H9 (cell line): ENCODE measurements around the gene MYMK. TPM values are rescaled to one million over a fixed set of nuclear protein-coding genes. Genes with fewer than 3 reads are reported as not detected.

Experiments used
- DNase-seq: peaks from one replicate; pipeline ENCODE4 v3.0.0-alpha.2; 2017
- H2AFZ ChIP-seq: one replicate; pipeline ENCODE4 v1.6.1; 2013; ENCODE audit warnings: mild to moderate bottlenecking, low read length, control low read depth, moderate library complexity
- H2AK5ac ChIP-seq: 2 replicates; pipeline ENCODE4 v1.6.1; 2013; ENCODE audit warnings: low read length, control low read depth, mixed read lengths; ENCODE audit not compliant: insufficient read length
- H2BK120ac ChIP-seq: one replicate; pipeline ENCODE4 v1.6.1; 2013; ENCODE audit warnings: low read depth, mild to moderate bottlenecking, low read length, control low read depth, inconsistent platforms; ENCODE audit not compliant: poor library complexity, severe bottlenecking
- H2BK12ac ChIP-seq: 2 replicates; pipeline ENCODE4 v1.6.1; 2013; ENCODE audit warnings: low read length, control low read depth, mixed read lengths, low read depth; ENCODE audit not compliant: insufficient read length
- H2BK15ac ChIP-seq: 2 replicates; pipeline ENCODE4 v1.6.1; 2013; ENCODE audit warnings: low read depth, low read length, control low read depth
- H2BK20ac ChIP-seq: one replicate; pipeline ENCODE4 v1.6.1; 2013; ENCODE audit warnings: low read depth, mild to moderate bottlenecking, low read length, control low read depth, inconsistent platforms; ENCODE audit not compliant: poor library complexity, severe bottlenecking
- H2BK5ac ChIP-seq: 2 replicates; pipeline ENCODE4 v1.6.1; 2013; ENCODE audit warnings: low read length, control low read depth, mixed read lengths; ENCODE audit not compliant: insufficient read length
- H3K14ac ChIP-seq: 2 replicates; pipeline ENCODE4 v1.6.1; 2013; ENCODE audit warnings: low read length, control low read depth; ENCODE audit not compliant: insufficient read depth
- H3K18ac ChIP-seq: 2 replicates; pipeline ENCODE4 v1.6.1; 2013; ENCODE audit warnings: low read depth, mild to moderate bottlenecking, mixed read lengths, low read length, control low read depth; ENCODE audit not compliant: insufficient read length
- H3K23ac ChIP-seq: 2 replicates; pipeline ENCODE4 v1.6.1; 2013; ENCODE audit warnings: low read length, control low read depth, mixed read lengths, low read depth; ENCODE audit not compliant: insufficient read length
- H3K23me2 ChIP-seq: 2 replicates; pipeline ENCODE4 v1.6.1; 2013; ENCODE audit warnings: low read depth, mild to moderate bottlenecking, mixed read lengths, low read length, control low read depth; ENCODE audit not compliant: insufficient read length, poor library complexity, severe bottlenecking
- H3K27ac ChIP-seq: 2 replicates; pipeline ENCODE4 v1.5.1; 2013; ENCODE audit warnings: low read length, control low read depth, mixed read lengths, low read depth; ENCODE audit not compliant: insufficient read length
- H3K27me3 ChIP-seq: 2 replicates; pipeline ENCODE4 v1.6.1; 2013; ENCODE audit warnings: low read length, control low read depth, inconsistent platforms; ENCODE audit not compliant: insufficient read depth
- H3K4ac ChIP-seq: 2 replicates; pipeline ENCODE4 v1.6.1; 2013; ENCODE audit warnings: low read depth, mild to moderate bottlenecking, control low read depth, inconsistent platforms, low read length, moderate library complexity
- H3K4me1 ChIP-seq: 2 replicates; pipeline ENCODE4 v1.6.1; 2013; ENCODE audit warnings: low read length, control low read depth, inconsistent platforms; ENCODE audit not compliant: insufficient read depth
- H3K4me2 ChIP-seq: 2 replicates; pipeline ENCODE4 v1.6.1; 2013; ENCODE audit warnings: low read length, control low read depth, mixed read lengths; ENCODE audit not compliant: insufficient read length, insufficient read depth
- H3K56ac ChIP-seq: 2 replicates; pipeline ENCODE4 v1.6.1; 2013; ENCODE audit warnings: low read depth, mild to moderate bottlenecking, mixed read lengths, low read length, control low read depth; ENCODE audit not compliant: insufficient read length
- H3K79me1 ChIP-seq: 2 replicates; pipeline ENCODE4 v1.6.1; 2013; ENCODE audit warnings: low read depth, mild to moderate bottlenecking, moderate library complexity, low read length, control low read depth, inconsistent platforms; ENCODE audit not compliant: insufficient read depth, poor library complexity, severe bottlenecking
- H3K79me2 ChIP-seq: 2 replicates; pipeline ENCODE4 v1.6.1; 2013; ENCODE audit warnings: low read length, control low read depth, inconsistent platforms; ENCODE audit not compliant: insufficient read depth
- H3K9ac ChIP-seq: 2 replicates; pipeline ENCODE4 v1.6.1; 2013; ENCODE audit warnings: low read length, control low read depth, mixed read lengths; ENCODE audit not compliant: insufficient read length; ENCODE audit errors: extremely low read depth
- H3K9me3 ChIP-seq: one replicate; pipeline ENCODE4 v1.6.1; 2013; ENCODE audit warnings: low read depth, low read length, inconsistent platforms; ENCODE audit not compliant: control insufficient read depth
- H3T11ph ChIP-seq: one replicate; pipeline ENCODE4 v1.6.1; 2013; ENCODE audit warnings: mild to moderate bottlenecking, low read length, control low read depth, inconsistent platforms
- H4K20me1 ChIP-seq: one replicate; pipeline ENCODE4 v1.6.1; 2013; ENCODE audit not compliant: control insufficient read depth, insufficient read length, insufficient read depth
- H4K5ac ChIP-seq: 2 replicates; pipeline ENCODE4 v1.6.1; 2013; ENCODE audit warnings: low read depth, mild to moderate bottlenecking, mixed read lengths, low read length, control low read depth; ENCODE audit not compliant: insufficient read length
- H4K8ac ChIP-seq: replicated peaks from 2 replicates; pipeline ENCODE4 v1.6.1; 2013; ENCODE audit warnings: low read length, control low read depth, mixed read lengths, low read depth; ENCODE audit not compliant: insufficient read length
- H4K91ac ChIP-seq: 2 replicates; pipeline ENCODE4 v1.6.1; 2013; ENCODE audit warnings: low read depth, mild to moderate bottlenecking, moderate library complexity, mixed read lengths, low read length, control low read depth; ENCODE audit not compliant: insufficient read length
- H3K27ac Mint-ChIP-seq, 3 experiments: 2 replicates in 2 of 3; 3 replicates in 1 of 3; pipeline ENCODE4 v1.8.0; 2020 to 2021; ENCODE audit warnings: mixed read lengths in 3 of 3, mild to moderate bottlenecking in 1 of 3, moderate library complexity in 1 of 3
- H3K27me3 Mint-ChIP-seq: 2 replicates; pipeline ENCODE4 v1.8.0; 2021; ENCODE audit warnings: low read depth, mild to moderate bottlenecking, moderate library complexity, mixed read lengths
- H3K36me3 Mint-ChIP-seq, 3 experiments: 2 replicates in 2 of 3; 3 replicates in 1 of 3; pipeline ENCODE4 v1.8.0; 2020 to 2021; ENCODE audit warnings: low read depth in 3 of 3, mixed read lengths in 3 of 3; ENCODE audit not compliant: insufficient read depth in 1 of 3
- H3K4me1 Mint-ChIP-seq, 2 experiments: 2 replicates each; pipeline ENCODE4 v1.8.0; 2020; ENCODE audit warnings: mixed read lengths in 2 of 2
- H3K4me3 Mint-ChIP-seq, 2 experiments: 2 replicates in 1 of 2; 3 replicates in 1 of 2; pipeline ENCODE4 v1.8.0; 2020 to 2021; ENCODE audit warnings: mild to moderate bottlenecking in 2 of 2, mixed read lengths in 2 of 2, moderate library complexity in 1 of 2
- H3K9me3 Mint-ChIP-seq, 2 experiments: 2 replicates in 1 of 2; 3 replicates in 1 of 2; pipeline ENCODE4 v1.8.0; 2020; ENCODE audit warnings: mild to moderate bottlenecking in 2 of 2, mixed read lengths in 2 of 2, moderate library complexity in 1 of 2
- WGBS: extraction: QIAGEN DNeasy Blood & Tissue Kit; methylation state at CpG from one replicate; pipeline ENCODE4 v1.1.7; 2013; ENCODE audit warnings: missing lambda C conversion rate, low lambda C conversion rate, mixed read lengths; ENCODE audit not compliant: insufficient read length; ENCODE audit errors: extremely low coverage; 5-methylcytosine and 5-hydroxymethylcytosine counted together
- total RNA-seq: library from RNA; stranded (reverse); gene quantifications from 2 replicates; pipeline ENCODE4 v1.2.1, GENCODE V29; 2021
- TF ChIP-seq, protein P1 (sequence below): fragments of 200-600 bp; sonication (generic); conservative IDR thresholded peaks from 3 replicates; pipeline ENCODE4 v1.8.0; 2021; ENCODE audit warnings: antibody characterized with exemption, mild to moderate bottlenecking

Gene MYMK
- total RNA-seq, 1 experiment from 2014 or later: not detected

DNA sequence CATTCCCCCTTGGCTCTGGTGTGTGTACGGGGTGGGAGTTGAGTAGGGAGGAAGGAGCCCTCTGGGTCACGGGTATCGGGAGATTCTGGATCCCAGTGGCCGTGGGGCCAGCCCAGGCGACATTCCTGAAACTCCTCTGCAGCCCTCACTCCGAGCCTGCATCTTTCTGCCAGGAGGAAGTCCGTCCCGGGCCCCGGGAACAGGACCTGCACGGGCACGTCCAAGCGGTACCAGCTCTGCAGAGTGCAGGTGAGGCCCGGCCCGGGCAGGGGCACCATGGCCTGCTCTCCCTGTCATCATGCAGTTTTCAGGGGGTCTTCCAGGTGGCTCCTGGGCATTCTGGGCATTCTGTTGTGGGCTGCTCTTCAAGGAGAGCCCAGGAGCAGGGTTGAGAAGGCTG lies 13.4 kb upstream of the MYMK start:
- no peak overlapping the region for H3T11ph ChIP-seq
- H3K23me2 ChIP-seq: peaks cover 9% of the 10 kb centered on the region
- no peaks in the 10 kb centered on the region for H3K9me3 Mint-ChIP-seq
- TF ChIP-seq, protein P1, sequence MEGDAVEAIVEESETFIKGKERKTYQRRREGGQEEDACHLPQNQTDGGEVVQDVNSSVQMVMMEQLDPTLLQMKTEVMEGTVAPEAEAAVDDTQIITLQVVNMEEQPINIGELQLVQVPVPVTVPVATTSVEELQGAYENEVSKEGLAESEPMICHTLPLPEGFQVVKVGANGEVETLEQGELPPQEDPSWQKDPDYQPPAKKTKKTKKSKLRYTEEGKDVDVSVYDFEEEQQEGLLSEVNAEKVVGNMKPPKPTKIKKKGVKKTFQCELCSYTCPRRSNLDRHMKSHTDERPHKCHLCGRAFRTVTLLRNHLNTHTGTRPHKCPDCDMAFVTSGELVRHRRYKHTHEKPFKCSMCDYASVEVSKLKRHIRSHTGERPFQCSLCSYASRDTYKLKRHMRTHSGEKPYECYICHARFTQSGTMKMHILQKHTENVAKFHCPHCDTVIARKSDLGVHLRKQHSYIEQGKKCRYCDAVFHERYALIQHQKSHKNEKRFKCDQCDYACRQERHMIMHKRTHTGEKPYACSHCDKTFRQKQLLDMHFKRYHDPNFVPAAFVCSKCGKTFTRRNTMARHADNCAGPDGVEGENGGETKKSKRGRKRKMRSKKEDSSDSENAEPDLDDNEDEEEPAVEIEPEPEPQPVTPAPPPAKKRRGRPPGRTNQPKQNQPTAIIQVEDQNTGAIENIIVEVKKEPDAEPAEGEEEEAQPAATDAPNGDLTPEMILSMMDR: no peak
- no peak overlapping the region for H2BK20ac ChIP-seq
- no peak overlapping the region for H3K56ac ChIP-seq
- H3K27ac Mint-ChIP-seq: no peak overlapping the region
- no peak overlapping the region for H3K23ac ChIP-seq
- H2BK12ac ChIP-seq: no peak overlapping the region
- H3K4me2 ChIP-seq: no peak overlapping the region
- H3K4me3 Mint-ChIP-seq: no peak overlapping the region
- H3K36me3 Mint-ChIP-seq: no peaks in the 10 kb centered on the region
- H3K4me1 ChIP-seq: peaks cover 7% of the 10 kb centered on the region; the same call in 1 of the 2 replicates
- H3K79me1 ChIP-seq: no peaks in the 10 kb centered on the region
- DNase-seq: no peak
- no peak overlapping the region for H4K8ac ChIP-seq
- H3K27me3 ChIP-seq: no peaks in the 10 kb centered on the region; the same call in 1 of the 2 replicates
- no peak overlapping the region for H3K4ac ChIP-seq
- H3K9ac ChIP-seq: no peak overlapping the region
- H4K20me1 ChIP-seq: no peaks in the 10 kb centered on the region
- H3K14ac ChIP-seq: no peak overlapping the region
- H2BK5ac ChIP-seq: no peak overlapping the region
- H2BK15ac ChIP-seq: no peak overlapping the region
- no CpG with 5 or more reads among the region's 14 CpGs for WGBS
- H3K18ac ChIP-seq: no peak overlapping the region
- H2AFZ ChIP-seq: no peak overlapping the region
- H3K27ac ChIP-seq: no peak overlapping the region
- H3K9me3 ChIP-seq: no peaks in the 10 kb centered on the region
- no peaks in the 10 kb centered on the region for H3K79me2 ChIP-seq
- no peak overlapping the region for H2BK120ac ChIP-seq
- H3K4me1 Mint-ChIP-seq: peaks cover 20 to 37% of the 10 kb centered on the region in 2 experiments
- no peak overlapping the region for H4K5ac ChIP-seq
- peaks cover 22% of the 10 kb centered on the region for H3K27me3 Mint-ChIP-seq
- H2AK5ac ChIP-seq: no peak overlapping the region
- no peak overlapping the region for H4K91ac ChIP-seq
